Vagina (tissue), 2 donors: ENCODE results near the gene DMRTB1.

ENCODE experiments used
- POLR2AphosphoS5 ChIP-seq, 2 donors: sonication (generic); formaldehyde crosslinking; IDR thresholded peaks; one replicate each; pipeline ENCODE4 v1.9.0; 2017; ENCODE audit warnings: antibody characterized with exemption in 2 of 2, mild to moderate bottlenecking in 2 of 2, low read depth in 1 of 2; ENCODE audit not compliant: insufficient read depth in 1 of 2
- TF ChIP-seq, protein P1 (sequence below), 3 experiments: fragments of 450-650 bp in 2 of 3; fragments of 200-600 bp in 1 of 3; sonication (generic) in 1 of 3; IDR thresholded peaks; one replicate each; pipeline ENCODE4 v1.5.1; 2017 to 2019; ENCODE audit warnings: antibody characterized with exemption in 3 of 3, mild to moderate bottlenecking in 2 of 3, moderate library complexity in 2 of 3

GRCh38 chr1:53454019-53454418, 5.2 kb upstream of the DMRTB1 start:
- TF ChIP-seq, protein P1, sequence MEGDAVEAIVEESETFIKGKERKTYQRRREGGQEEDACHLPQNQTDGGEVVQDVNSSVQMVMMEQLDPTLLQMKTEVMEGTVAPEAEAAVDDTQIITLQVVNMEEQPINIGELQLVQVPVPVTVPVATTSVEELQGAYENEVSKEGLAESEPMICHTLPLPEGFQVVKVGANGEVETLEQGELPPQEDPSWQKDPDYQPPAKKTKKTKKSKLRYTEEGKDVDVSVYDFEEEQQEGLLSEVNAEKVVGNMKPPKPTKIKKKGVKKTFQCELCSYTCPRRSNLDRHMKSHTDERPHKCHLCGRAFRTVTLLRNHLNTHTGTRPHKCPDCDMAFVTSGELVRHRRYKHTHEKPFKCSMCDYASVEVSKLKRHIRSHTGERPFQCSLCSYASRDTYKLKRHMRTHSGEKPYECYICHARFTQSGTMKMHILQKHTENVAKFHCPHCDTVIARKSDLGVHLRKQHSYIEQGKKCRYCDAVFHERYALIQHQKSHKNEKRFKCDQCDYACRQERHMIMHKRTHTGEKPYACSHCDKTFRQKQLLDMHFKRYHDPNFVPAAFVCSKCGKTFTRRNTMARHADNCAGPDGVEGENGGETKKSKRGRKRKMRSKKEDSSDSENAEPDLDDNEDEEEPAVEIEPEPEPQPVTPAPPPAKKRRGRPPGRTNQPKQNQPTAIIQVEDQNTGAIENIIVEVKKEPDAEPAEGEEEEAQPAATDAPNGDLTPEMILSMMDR (IDR thresholded peaks at IDR 0.05) = no peak
- TF ChIP-seq POLR2AphosphoS5 (IDR thresholded peaks at IDR 0.05; ENCODE audit: insufficient read depth in 1 of 2, low read depth in 1 of 2) = no peak
